Activated CD4-positive, alpha-beta T cell treated with anti-CD3 and anti-CD28 coated beads, Interleukin-2, amount 50 U/mL, for 1 hour (primary cell): ENCODE results near the gene MMP21.

Experiments
- DNase-seq: peaks from one replicate; pipeline ENCODE4 v3.0.0-alpha.2; 2020

The MMP21 gene

GRCh38 chr10:125761961-125762360, 13.7 kb downstream of the MMP21 start:
- no peak for DNase-seq

GRCh38 chr10:125757742-125758141, 17.9 kb downstream of the MMP21 start:
- DNase-seq, result no peak

DNA sequence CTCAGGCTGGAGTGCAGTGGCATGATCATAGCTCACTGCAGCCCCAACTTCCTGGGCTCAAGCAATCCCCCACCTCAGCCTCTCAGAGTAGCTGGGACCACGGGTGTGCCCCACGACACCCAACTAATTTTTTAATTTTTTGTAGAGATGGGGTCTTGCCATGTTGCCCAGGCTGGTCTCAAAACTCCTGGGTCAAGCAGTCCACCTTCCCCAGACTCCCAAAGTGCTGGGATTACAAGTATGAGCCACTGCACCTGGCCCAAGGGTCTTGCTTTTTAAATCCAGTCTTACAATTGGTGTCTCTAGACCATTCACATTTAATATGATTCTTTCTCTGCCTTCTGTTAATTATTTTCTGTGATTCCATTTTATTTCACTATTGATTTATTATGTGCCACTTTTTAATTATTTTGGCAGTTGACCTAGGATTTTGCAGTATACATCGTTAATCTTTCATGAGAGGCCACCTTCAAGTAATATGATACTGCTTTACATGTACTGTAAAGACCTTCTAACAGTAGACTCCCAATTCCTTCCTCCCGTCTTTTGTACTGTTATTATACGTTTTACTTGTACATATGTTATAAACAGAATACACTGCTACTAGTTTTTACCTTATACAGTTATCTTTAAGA, 18.7 kb downstream of the MMP21 start:
- no peak for DNase-seq

DNA sequence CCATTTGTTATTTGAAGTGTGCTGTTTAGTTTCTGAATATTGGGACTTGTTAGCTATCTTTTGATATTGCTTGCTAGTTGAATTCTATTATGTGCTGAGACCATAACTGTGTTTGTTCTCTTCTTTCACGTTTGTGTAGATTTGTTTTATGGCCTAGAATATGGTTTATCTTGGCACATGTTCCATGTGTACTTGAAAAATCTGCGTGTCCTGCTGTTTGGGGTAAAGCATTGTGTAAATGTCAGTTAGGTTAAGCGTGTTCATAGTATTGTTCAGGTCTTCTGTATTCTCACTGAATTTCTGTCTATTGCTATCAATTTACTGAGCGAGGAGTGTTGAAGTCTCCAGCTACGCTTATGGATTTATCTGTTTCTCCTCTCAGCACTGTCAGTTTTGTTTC, 19.4 kb downstream of the MMP21 start:
- no peak for DNase-seq

GRCh38 chr10:125747417-125747816, 28.2 kb downstream of the MMP21 start:
- DNase-seq, result no peak

DNA sequence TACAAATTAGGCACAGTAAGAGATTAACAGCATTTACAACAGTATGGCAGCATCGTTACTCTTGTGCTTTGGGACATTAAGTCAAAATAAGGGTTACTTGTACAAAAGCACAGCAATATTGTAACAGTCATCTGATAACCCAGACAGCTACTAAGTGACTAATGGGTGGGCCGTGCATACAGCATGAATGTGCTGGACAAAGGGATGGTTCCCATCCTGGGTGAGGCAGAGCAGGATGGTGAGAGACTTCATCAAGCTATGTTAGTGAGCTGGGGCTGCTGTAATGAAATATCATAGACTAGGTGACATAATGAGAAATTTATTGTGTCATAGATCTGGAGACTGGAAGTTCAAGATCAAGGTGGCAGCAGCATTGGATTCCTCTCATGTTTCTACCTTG, 30.7 kb downstream of the MMP21 start:
- DNase-seq, result no peak

DNA sequence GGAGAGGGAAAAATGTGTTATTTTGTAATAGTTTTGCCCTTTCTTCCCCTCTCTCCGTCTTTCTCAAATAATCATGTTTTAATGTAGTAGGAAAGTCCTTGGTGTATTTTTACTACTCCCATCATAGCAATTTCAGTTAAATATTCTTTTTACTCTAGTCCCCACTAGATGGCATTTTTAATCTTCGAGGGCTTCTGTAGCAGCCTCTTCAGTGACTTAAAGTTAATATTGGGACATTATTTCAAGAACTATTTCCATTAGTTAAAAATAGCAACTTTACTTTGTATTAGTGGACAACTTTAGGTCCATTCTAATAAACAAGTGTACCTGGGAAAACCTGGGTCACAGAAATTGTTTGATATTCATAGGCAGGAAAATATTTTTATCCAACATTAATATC, 33.2 kb downstream of the MMP21 start:
- DNase-seq, result no peak

- no peak for DNase-seq
Observed at GRCh38 chr10:125739994-125740679, 35.5 kb downstream of the MMP21 start.

DNA sequence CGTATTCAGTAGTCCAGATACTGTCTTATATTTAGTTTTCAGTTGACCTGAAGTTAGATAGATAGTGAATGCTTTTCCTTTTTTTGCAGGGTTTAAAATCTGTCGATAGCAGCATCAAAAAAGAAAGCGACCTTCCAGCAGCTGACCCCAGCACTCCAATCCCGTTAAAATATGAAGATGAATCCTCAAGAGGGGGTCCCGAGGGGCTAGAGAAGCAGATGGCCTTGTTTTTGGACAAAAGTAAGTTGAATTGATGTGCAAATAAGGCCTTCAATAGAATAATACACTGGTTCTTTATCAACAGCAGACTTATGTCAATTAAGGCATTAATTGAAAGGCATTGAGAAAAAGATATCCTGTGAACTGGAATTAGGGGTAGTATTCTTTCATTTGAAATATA, 37.4 kb downstream of the MMP21 start:
- DNase-seq, result no peak

GRCh38 chr10:125734823-125735222, 40.8 kb downstream of the MMP21 start:
- DNase-seq, result no peak

DNA sequence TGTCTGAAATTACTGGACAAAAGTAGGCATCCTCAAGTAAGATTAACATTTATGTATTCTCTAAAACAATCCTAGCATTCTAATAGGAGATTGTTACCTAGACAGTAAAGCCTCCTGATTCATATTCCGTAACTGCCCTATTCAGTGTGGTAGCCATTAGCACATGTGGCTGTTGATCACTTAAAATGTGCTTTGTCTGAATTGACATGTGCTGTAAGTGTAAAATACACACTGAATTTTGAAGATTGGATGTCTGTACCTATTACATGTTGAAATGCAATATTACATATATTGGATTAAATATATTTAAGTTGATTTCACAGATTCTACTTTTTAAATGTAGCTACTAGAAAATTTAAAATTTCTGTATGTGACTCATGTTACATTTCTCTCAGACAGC, 41.5 kb downstream of the MMP21 start:
- DNase-seq, result no peak

DNA sequence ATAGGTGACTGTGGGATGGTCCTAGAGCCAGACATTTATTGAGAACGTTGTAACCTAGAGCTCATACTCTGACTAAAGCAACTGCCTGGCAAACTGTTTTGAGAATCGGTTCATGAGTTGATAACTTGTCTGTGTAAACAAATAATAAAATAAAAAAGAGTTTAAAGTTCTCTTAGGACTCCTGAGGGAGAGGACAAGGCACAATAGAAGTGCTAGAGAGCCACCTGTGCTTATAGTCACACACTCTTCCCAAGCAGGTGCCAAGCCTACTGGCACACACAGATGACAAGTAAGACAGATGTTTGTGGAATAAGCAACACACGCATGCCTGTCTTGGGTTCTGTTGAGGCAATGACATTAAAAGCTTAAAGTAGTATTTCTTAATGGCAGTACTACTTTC, 48.2 kb downstream of the MMP21 start:
- DNase-seq, result no peak

- no peak for DNase-seq
Observed at GRCh38 chr10:125726914-125727313, 48.7 kb downstream of the MMP21 start.

- no peak for DNase-seq
Observed at GRCh38 chr10:125722811-125723210, 52.8 kb downstream of the MMP21 start.

DNA sequence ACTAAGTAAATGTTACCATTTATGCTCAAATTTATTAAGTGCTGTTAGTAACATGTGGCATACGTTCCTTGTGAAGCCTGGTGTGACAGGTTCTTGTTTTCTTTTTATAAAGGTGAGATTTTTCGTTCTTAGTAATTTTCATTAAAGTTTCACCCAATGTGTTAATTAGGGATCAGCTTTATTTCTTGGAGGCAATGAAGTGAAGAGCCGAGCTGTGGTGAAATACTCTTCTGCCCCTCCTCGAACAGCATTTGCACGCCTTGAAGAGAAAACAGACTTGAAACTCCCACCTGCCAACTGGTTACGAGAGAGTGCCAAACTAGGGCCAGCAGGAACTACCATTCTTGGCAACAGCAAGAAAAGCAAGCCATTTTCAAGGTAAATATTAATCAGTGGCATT, 54.6 kb downstream of the MMP21 start:
- DNase-seq, result no peak

GRCh38 chr10:125720002-125720382, 55.6 kb downstream of the MMP21 start:
- no peak for DNase-seq

DNA sequence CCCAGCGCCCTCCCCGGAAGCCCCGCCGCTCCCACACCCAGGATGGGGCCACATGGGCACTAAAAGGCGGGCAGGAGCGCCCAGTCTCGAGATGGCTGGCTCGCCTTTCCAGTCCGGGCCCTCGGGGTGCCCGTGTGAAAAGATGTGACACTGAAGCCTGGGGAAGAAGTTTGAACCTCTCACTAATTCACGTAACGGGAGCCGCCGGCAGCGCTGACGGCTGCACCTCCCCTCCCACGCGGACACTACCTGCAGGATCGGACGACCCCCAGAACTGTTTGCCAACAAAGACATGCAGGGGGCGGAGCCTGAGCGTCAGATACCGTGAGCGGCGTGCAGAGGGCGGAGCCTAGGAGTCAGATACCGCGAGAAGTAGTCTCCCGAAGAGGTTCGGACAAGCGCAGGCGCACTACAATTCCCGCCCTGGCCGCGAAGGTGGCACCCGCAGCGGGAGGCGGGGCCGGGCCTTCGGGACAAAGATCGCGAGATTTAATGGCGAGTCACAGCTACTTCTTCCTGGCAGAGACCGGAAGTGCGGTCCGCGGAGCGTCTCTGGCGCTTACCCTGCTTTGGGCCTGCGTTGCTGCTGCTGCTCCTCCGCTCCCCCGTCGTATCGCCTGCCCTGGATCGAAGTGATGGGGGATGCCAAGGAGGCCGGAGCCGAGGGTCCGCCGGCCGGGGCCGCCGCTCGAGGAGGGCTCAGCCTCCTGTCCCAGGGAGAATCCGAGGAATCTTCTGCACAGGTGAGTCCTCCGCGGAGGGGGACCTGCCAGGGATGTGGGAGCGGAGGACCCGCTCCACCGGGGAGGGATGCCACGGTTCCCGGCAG, 56.2 kb downstream of the MMP21 start, which contains the start of gene EDRF1:
Gene EDRF1, plus strand, starts transcription at position 537 of the 829 bp plus-strand sequence. Its CDS starts 99 bp downstream, at position 636.
- DNase-seq, result peak; percentile 99
